Superior temporal gyrus (tissue), 1 donor: ENCODE measurements around the gene MACROD2.
"Not testable (repeated sequence)": the region's sequence is repeated elsewhere in the genome, so short reads cannot be mapped to it uniquely, and the experiment has no call there.

Experiments
- DNase-seq: peaks from one replicate; pipeline ENCODE4 v3.0.0-alpha.2; 2016; ENCODE audit errors: extremely low spot score

The MACROD2 gene

DNA sequence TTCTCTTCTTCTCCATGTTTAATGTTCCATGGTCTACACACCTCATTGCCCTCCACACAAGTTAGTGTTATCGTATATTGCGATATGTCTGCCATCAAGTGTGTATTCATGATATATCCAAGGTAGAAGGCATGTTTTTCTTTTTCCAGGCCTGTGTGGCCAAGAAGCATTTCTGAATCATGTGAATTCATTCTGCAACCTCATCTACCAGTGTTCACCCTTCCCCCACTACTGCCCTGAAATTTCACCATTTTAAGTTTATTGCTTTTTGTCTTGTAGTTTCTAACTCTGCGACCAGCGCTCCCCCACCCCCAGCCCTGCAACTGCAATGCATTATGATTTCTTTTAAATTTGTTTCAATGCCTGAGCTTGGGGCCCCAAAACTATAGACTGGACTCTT is 960.1 kb downstream of the MACROD2 start:
- DNase-seq = no peak

DNA sequence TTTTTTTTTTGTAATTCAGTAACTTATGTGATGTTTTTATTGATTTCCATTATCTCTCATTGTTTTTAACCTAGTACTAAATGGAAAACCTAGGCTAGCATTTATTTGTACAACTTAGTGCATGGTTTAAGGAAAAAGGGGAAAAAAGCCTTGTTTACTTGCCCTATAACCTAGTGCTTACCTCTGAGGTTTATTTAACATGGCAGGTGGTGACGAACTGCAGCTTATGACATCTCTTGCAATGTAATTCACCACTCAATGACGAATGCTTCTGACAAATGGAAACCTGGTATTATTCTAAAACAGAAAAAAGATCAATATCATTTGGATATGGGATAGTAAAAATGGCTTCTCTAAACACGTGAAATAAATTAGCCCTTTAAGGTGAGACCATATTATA is 960.7 kb downstream of the MACROD2 start:
- no peak for DNase-seq

DNA sequence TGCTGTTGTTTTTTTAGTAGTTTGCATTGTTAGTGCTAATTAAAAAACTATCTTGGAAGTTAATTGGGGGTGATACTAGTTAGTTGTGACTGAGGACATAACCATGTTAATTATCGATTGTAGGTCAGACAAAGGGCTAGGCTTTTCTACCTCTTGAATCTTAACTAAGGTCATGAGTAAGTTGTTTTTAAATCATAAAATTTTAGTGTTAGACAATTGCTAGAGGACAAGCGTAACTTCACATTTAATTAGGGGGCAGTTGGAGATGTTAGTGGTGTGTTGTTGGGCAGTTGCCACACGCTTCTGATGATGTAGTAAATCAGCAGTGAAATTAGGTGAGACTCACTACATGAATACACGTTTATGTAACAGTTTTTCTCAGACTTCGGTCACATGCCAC is 961.2 kb downstream of the MACROD2 start:
- DNase-seq = no peak

DNA sequence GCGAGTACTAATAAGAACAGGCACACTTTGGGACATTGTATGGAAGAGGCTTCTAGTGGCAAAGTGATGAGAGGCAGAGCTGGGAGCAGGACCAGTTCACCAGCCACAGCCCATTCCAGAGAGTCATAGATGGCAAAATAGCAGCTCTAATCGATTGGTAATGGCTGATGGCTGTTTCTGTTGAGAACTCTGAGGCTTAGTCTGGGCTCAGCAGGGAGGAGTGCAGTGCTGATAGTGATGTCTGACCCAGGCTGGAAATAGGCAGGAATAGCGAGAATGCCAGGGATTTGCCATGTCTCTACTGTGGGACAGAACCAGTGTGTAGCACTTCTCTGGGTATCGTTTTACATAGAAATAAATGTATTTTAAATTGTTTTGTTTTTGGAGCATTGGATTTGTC is 962.1 kb downstream of the MACROD2 start:
- no peak for DNase-seq

DNA sequence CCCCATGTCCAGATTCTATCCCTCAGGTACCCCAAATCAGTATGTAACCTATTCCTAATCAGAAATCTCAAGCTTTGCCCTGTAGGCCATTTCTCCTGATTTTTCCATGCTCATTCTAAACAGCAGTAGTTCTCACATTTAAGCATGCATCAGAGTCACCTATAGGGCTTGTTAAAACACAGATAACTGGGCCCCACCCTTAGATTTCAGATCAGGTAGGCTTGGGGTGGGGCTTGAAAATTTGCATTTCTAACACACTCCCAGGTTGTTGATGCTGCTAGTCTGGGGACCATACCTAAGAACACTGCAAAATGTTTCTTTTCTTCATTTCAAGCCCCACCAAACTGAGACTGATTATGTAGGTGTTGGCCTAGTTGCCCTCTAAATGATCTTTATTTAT is 963.3 kb downstream of the MACROD2 start:
- no peak for DNase-seq

DNA sequence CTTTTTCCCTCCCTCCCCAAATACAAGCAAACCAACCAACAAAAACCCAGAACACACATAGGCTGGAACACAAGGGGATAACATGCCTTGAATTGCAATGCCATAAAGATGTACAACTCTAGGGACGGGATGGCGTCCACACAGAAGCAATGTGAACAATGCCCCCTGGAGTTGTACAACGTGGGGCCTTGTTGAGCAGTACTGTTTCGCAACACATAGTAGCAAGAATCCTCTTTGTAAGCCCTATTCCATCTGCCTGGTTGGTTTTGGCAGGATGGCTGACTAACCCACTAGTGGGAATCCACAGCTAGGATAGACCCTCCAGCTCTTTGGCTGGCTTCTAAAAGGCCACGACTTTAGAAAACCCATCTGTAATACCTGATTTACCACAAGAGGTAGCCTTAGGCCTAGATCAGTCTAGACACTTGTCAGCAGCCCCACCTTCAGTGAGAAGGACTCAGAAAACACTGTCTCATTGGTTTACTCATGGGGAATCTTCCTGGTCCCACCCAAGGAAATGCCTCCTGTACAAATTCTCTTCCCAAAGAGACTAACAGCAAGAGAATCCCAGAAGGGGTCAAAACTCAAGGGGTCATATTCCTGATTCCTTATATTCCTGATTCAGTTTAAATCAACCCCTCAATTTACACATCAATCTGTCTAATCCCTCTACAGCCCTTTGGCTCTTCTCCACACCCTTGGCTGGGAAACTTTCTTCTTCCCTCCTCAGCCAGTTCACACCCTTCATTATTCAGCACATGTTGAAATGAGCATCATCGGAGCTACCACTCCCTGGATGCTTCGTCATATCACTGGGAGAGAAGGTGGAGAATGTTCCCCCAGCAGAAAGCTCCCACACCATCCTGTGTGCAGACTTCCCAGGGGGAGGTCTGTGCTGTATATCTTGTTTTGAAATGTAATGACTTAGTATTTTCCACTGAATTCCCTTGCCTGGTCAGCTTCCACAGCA is 964.5 kb downstream of the MACROD2 start:
- no peak for DNase-seq

DNA sequence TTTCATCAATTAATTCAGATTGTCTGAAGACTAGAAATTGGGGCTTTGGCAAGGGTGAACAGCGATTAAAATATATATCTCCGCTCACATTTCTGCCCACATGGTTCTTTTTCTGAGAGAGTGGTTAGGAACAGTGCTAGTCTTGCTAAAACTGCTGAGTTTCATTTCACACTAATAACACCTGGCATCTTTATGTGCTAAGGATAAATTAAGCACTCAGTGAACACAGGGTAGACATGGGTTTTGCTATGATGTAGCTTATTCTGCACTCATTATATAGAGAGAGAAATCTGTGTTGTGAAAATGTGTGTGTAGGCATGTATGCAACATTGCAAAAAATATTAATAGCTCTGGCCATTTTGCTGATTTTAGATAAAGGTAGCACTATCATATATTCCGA is 965.5 kb downstream of the MACROD2 start:
- DNase-seq = peak; percentile 47

DNA sequence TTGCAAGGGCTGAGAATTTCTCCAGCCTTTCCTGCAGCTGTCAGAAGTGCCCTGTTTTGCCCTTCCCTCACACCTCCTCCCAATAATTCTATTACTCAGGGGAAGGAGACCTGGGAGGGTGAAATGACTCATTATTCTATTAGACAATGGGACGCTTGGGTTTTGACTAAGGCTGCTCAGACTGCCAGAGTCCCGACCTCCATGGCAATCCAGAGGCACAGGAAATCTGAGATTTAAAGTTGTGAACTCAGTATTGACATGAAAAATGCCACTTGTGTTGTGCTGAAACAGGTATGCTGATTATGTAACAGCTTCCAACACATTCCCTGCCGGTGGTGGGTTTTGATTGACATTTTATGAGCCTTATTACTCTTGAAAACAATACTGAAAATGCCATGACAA is 967.9 kb downstream of the MACROD2 start:
- no peak for DNase-seq

DNA sequence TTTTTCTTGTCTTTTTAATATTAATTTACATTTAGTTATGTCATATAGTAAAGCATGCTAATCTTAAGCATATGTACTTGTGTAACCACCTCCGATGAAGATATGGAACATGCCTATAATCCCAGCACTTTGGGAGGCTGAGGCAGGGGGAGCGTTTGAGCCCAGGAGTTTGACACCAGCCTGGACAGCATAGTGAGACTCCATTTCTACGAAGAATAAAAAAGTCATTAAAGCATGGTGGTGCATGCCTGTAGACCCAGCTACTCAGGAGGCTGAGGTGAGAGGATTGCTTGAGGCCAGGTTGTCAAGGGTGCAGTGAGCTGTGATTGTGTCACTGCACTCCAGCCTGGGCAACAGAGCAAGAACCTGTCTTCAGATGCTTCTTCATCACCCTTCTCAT is 970.9 kb downstream of the MACROD2 start:
- DNase-seq = no peak

DNA sequence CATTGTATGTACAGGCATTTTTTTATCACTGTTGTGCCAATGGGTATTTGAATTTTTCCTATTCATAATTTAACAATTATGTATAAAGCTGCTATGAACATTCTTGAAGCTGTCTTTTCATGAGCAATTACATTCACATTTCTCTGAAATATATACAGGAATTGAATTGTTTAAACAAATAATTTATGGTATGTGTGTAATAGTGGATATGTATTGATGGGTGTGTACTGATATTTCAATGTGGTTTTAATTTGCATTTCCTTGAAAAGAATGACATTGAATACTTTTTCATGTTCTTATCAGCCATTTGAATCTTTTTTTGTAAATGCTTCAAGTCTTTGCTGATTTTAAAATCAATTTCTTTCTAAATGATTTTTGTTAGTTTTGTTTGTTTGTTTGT is 971.5 kb downstream of the MACROD2 start:
- DNase-seq = no peak

DNA sequence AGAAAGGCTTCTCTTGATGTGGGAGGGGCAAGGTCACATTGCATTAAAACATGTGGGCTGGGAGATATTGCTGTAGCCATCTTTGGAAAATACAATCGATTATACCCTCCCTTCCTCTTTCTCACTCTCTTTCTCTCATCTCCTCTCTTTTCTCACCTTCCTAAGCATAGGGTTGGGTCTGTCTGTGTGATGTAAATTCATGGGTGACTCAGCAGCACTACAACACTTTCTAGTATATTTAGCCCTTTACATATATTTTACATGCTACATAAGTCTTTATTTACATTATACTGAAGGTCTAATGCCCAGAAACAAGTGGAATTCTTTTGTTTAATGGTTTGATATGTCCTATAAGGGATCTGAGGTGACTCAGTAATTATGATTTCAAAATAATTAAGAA is 976.9 kb downstream of the MACROD2 start:
- no peak for DNase-seq

DNA sequence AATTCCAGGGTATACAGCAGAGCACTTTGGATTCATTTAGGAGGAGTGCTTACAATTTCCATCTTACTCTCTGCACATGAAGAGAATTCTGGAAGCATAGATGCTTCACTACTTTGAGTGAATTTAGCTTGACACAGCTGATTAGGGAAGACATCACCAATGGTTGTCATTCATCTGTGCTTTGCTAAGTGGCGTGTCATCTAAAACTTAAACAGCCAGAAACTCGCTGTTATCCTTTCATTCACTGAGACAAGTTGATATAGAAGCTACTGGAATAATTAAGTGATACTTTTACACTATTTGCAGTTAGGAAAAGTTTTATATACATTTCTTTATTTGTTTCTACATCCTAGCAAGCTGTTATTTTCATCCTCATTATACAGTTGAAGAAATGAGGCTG is 977.4 kb downstream of the MACROD2 start:
- DNase-seq = no peak

DNA sequence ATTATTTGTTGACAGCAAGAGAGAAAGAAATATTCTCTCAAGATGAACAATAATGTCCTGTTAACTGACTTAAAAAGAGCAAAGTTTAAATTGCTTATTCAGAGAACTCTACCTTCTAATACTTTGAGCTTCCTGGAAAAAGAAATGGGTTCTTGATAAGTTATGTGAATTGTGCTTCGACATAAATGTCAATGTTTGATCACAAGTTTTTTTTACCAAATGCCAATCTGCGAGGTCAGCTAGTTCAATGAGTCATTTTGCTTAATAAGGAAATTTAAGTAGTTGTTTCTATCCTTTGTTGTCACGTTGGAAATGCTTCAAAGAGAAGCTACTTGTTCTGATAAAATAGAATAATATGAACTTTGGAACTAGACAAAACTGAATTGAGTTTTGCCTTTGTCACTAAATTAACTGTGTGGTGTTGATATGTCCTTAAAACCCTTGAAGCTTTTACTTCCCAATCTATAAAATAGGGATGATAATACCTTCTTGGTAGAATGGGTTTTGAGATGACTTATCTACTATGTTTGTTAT is 984.2 kb downstream of the MACROD2 start:
- no peak for DNase-seq

DNA sequence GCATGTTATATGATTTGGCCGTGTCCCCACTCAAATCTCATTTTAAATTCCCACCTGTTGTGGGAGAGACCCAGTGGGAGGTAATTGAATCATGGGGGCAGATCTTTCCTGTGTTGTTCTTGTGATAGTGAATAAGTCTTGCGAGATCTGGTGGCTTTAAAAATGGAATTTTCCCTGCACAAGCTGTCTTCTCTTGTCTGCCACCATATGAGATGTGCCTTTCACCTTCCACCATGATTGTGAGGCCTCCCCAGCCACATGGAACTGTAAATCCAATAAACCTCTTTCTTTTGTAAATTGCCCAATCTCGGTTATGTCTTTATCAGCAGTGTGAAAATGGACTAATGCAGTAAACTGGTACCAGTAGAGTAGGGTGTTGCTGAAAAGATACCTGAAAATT is 986.2 kb downstream of the MACROD2 start:
- not testable (repeated sequence) for DNase-seq

DNA sequence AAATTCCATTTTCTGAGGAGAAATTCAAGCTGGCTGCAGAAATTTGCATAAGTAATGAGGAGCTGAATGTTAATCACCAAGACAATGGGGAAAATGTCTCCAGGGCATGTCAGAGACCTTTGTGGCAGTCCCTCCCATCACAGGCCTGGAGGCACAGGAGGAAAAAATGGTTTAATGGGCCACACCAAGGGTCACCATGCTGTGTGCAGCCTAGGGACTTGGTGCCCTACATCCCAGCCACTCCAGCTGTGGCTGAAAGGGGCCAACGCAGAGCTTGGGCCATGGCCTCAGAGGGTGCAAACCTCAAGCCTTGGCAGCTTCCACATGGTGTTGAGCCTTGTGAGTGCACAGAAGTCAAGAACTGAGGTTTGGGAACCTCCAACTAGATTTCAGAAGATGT is 987.0 kb downstream of the MACROD2 start:
- DNase-seq = not testable (repeated sequence)

DNA sequence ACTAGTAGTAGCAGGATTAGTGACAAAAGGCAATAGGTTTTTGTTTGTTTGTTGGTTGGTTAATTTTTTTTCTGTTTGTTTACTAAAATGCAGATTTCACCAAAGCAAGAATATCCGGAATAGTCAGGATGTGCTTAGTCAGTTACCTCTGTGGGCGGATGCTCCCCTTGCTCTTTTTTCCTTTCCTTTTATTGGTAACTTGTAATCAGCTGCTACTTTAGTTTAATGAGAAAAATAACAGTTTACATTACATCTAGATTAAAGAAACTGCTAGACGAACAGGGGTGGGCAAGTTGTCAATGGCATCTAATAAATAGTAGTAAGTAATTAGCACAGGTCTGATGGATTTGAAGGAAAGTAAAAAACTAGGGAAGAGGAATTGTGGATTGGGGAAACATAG is 989.0 kb downstream of the MACROD2 start:
- no peak for DNase-seq

DNA sequence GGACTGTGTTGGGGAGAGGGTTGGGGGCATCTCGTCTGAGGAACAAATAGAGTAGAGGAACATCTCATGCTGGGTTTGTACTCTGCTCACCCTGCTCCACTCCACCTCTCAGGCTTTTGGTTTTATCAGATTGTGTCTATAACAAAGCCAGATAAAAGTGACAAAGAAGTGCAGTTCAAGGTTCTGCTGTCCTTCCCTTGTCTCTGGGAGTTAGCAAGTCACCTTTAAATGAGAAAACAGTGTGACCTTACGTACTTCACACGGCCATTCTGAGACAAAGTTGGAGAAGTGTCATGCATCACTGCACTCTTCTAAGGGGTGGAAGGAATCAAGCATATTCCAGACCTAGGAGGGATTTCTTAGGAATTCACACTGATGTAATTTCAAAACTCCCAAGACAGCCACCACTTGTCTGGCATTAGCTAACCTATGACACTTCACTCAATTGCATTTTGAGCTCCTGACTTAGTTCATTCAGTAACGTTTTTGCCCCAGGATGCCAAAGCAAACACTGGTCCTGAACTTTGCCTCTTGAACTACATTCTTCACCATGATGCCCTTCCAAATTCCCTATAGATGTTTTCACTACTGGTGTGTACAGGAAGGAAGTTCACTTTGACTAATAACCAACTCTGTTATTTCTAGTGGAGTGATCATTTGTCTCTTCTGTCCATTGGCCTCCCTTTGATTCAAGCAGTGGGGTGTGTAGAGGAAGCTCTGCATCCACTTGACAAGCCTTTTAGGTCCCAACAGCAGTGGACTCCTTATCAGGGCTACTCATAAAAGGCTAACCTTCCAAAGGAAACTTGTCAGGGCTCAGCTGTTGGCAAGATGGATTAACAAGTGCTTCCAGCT is 989.7 kb downstream of the MACROD2 start:
- DNase-seq = no peak

DNA sequence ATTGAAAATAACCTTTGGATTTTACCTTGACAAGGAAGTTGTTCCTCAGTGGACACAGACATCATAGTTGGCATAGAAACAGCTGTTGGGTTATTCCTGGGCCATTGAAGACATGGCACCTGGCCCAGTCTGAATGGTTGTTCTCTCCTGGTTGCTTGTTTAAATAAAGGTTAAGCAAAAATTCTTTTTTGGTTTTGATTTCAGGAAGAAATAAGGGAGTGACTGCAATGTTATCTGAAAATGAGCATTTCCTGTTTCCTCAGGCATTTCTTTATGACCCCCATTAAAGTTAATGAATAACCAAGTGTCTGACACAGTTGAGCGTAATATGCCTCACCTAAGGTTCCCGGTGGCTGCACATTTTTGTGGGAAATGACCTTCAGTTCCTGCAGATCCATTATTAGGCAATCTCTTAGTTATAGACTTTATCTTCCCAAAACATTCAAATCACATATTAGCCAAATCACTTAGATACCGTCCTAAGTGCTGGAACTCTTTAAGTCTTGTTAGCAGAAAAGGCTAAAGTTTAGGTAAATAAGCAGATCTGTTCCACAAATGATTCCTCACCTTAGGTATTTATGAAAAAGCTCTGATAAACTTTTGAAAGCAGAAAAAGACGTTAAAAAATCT is 990.8 kb downstream of the MACROD2 start:
- no peak for DNase-seq

DNA sequence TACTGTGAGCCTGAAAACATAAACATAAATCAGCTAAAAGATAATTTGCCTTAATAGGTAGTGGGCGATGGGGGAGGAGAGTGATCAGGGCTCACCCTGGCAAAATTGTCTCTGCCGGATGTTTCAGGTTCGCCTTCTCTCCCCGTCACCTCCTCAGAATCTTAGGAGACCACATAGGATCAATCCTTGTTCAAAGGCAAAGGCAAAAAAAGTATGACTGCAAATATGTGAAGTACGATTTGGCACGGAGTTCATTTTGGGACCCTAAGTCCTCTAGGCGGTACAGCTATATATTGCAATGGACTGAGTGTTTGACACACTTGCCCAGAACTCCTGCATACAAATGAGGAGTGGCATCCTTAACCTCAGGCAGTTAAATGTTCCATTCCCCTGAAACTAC is 991.3 kb downstream of the MACROD2 start:
- DNase-seq = no peak

DNA sequence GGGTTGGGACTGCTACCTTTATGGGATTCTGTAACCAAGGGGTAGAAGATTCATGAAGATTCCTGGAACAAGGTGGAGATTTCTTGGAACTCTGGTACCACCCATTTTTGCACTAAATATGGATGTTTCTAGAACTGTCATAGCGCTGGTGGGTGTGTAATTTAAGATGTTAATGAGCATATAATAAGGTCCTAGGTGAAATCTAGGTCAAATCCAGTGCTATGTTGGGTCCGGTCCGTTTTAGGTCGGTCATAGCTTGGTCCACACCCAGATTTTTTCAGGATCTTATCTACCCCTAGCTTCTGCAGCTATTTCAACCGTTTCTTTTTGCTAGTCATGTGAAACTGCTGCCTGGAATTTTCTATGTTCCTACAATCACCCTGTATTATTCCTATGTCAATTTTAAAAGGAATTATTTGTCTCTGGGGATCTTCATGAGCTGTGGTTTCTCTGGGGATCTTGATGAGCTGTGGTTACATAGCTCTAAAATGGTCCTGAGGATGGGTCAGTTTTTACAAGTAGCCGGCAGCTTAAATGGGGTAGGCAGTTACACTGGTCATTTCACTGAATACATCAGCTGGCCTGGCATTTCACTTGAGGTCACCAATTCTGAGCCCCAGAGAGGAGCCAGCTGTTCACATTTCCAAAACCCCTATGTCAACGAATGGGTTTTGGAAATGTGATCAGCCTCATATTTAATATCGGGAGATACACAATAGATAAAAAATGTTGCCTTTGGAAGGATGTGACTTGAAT is 994.4 kb downstream of the MACROD2 start:
- DNase-seq = no peak

DNA sequence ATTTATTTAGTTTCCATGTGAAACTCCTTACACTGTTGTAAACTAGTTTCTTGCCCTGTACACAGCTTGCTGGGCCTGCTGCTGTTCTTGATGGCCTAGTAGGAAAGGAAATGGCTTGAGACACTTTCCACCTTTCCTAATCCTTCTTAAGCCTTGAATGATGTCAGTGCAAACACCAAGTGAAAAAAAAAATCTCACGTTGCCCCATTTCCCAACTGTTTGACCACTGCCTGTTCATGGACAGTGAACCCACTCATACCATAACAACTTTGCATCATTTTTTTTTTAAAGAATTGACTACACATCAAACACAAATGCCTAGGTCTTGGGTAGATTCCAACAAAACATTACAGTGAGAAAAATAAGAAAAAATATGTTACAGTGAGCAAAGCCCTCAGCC is 995.7 kb downstream of the MACROD2 start:
- DNase-seq = no peak
